Measurements from ENCODE around the gene GALNT12. TPM values are rescaled to one million over a fixed set of nuclear protein-coding genes. Genes with fewer than 3 reads are reported as not detected.

The GALNT12 gene
- total RNA-seq, 6 experiments from 2014 or later, result 0.07 to 0.32 (median 0.15) TPM; not detected in 2

GRCh38 chr9:98894171-98894570 lies 86.7 kb downstream of the GALNT12 start:
- H3K9me3 Mint-ChIP-seq, result peaks cover 14% of the 10 kb centered on the region
- H3K4me1 Mint-ChIP-seq (ENCODE audit: low read depth), result peaks cover 5% of the 10 kb centered on the region
- peaks cover 9% of the 10 kb centered on the region; the same call in 1 of the 2 replicates for H3K36me3 Mint-ChIP-seq (ENCODE audit: low read depth)
- H3K4me3 Mint-ChIP-seq, result no peak overlapping the region
- DNase-seq, result no peak
- TF ChIP-seq, protein P1, sequence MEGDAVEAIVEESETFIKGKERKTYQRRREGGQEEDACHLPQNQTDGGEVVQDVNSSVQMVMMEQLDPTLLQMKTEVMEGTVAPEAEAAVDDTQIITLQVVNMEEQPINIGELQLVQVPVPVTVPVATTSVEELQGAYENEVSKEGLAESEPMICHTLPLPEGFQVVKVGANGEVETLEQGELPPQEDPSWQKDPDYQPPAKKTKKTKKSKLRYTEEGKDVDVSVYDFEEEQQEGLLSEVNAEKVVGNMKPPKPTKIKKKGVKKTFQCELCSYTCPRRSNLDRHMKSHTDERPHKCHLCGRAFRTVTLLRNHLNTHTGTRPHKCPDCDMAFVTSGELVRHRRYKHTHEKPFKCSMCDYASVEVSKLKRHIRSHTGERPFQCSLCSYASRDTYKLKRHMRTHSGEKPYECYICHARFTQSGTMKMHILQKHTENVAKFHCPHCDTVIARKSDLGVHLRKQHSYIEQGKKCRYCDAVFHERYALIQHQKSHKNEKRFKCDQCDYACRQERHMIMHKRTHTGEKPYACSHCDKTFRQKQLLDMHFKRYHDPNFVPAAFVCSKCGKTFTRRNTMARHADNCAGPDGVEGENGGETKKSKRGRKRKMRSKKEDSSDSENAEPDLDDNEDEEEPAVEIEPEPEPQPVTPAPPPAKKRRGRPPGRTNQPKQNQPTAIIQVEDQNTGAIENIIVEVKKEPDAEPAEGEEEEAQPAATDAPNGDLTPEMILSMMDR (IDR thresholded peaks at IDR 0.05), result no peak
- H3K27me3 Mint-ChIP-seq (ENCODE audit: insufficient read depth), result peaks cover 8% of the 10 kb centered on the region
- no peak overlapping the region for H3K27ac Mint-ChIP-seq

- H3K36me3 Mint-ChIP-seq (ENCODE audit: low read depth), result peaks cover 9% of the 10 kb centered on the region; the same call in 1 of the 2 replicates
- peaks cover 8% of the 10 kb centered on the region for H3K27me3 Mint-ChIP-seq (ENCODE audit: insufficient read depth)
- no peak overlapping the region for H3K4me3 Mint-ChIP-seq
- no peak overlapping the region for H3K27ac Mint-ChIP-seq
- no peak for DNase-seq
- peaks cover 9% of the 10 kb centered on the region for H3K4me1 Mint-ChIP-seq (ENCODE audit: low read depth)
- TF ChIP-seq, protein P1 (IDR thresholded peaks at IDR 0.05), result no peak
- H3K9me3 Mint-ChIP-seq, result peaks cover 14% of the 10 kb centered on the region
Measured at GRCh38 chr9:98894761-98895160, 87.3 kb downstream of the GALNT12 start.

DNA sequence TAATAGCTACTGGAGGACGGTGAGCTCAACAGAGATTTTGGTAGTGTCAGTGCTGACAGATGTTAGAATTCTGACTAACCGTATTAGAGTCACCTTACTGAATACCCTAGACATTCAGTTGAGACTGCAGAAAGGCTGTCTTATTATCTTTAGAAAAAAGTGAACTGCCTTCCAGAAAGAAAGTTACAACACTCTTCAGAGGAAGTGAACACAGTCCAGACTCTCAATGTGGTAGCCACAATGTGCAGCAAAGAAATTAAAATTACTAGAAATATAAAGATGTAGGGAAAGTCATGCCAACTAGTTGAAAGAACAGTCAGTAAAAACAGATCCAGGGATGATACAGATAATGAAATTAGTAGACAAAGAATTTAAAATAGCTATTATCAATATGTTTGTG lies 89.2 kb downstream of the GALNT12 start:
- DNase-seq, result no peak
- no peak overlapping the region for H3K27ac Mint-ChIP-seq
- peaks cover 16% of the 10 kb centered on the region for H3K4me1 Mint-ChIP-seq (ENCODE audit: low read depth)
- TF ChIP-seq, protein P1 (IDR thresholded peaks at IDR 0.05), result no peak
- peaks cover 9% of the 10 kb centered on the region; the same call in 1 of the 2 replicates for H3K36me3 Mint-ChIP-seq (ENCODE audit: low read depth)
- H3K9me3 Mint-ChIP-seq, result peaks cover 14% of the 10 kb centered on the region
- peaks cover 8% of the 10 kb centered on the region for H3K27me3 Mint-ChIP-seq (ENCODE audit: insufficient read depth)
- H3K4me3 Mint-ChIP-seq, result no peak overlapping the region

DNA sequence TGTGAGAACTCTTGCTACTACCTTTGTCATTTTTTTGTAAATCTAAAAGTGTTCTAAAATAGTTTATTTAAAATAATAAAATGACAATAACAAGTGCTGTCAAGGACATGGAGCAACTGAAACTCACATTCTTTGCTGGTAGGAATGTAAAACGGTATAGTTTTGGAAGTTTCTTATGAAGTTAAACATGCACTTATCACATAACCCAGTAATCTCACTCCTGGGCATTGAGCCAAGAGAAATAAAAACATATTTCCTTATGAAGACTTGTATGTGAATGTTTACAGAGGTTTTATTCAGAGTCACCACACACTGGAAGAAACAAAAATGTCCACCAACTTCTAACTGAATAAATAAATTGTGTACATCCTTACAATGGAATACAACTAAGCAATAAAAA lies 90.3 kb downstream of the GALNT12 start:
- no peak for DNase-seq
- TF ChIP-seq, protein P1 (IDR thresholded peaks at IDR 0.05), result no peak
- Mint-ChIP-seq H3K27ac (no peak overlapping the region), H3K9me3 (peaks cover 14% of the 10 kb centered on the region), H3K4me1 (ENCODE audit: low read depth) (peaks cover 16% of the 10 kb centered on the region), H3K27me3 (ENCODE audit: insufficient read depth) (peaks cover 10% of the 10 kb centered on the region), H3K4me3 (no peak overlapping the region), H3K36me3 (ENCODE audit: low read depth) (peaks cover 9% of the 10 kb centered on the region; the same call in 1 of the 2 replicates)

DNA sequence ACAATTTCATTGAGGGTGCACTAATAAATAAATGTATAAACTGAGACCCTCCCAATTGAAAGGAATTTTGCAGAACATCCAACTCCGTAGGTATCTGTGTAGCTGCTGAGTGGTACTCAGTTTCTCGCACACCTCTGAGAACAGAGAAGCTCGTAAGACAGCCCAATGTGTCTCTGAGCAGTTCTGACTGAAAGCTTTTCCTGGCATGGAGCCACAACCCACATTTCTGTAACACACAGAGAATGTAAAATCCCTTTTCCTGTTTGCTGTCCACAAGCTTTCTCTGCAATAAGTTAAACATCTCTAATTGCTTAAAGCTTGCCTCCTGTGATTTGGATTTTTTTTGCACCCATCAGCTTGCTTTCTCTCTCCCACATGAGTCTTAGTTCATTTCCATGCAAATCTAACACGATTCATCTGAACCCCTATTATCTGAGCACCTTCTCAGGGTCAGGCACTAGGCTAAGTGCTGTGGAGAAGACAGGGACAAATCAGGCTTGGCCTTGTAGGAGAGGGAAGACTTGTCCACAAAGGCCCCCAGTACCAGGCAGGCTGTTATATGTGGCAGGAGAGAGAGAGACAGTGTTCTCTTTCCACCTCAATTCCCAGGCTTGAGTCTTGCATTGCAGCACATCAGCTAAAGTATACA lies 92.1 kb downstream of the GALNT12 start:
- TF ChIP-seq, protein P1 (IDR thresholded peaks at IDR 0.05), result no peak
- Mint-ChIP-seq H3K9me3 (peaks cover 14% of the 10 kb centered on the region), H3K27me3 (ENCODE audit: insufficient read depth) (peaks cover 18% of the 10 kb centered on the region), H3K36me3 (ENCODE audit: low read depth) (peaks cover 9% of the 10 kb centered on the region; the same call in 1 of the 2 replicates), H3K27ac (no peak overlapping the region; the same call in 1 of the 2 replicates), H3K4me1 (ENCODE audit: low read depth) (peaks cover 16% of the 10 kb centered on the region), H3K4me3 (no peak overlapping the region)
- DNase-seq, result peak; percentile 68

Other genes starting within 250 kb of the GALNT12 start
- 1 to 10 TPM; 3.1 to 9.3 (median 7.6) TPM for gene GABBR2, start 98.7 kb upstream of the GALNT12 start, total RNA-seq (2021; fragmentation: NEBNext Ultra II Directional; extraction: Animal tissue kit (Norgen Biotek cat#: 25700))
- gene ANKS6, start 11.1 kb upstream of the GALNT12 start, total RNA-seq (2021; fragmentation: NEBNext Ultra II Directional; extraction: Animal tissue kit (Norgen Biotek cat#: 25700)), result 10 to 100 TPM; 12.7 to 16.6 (median 14.8) TPM
- under 1 TPM; 0.20 to 0.50 (median 0.32) TPM for gene COL15A1, start 136.2 kb downstream of the GALNT12 start, total RNA-seq (2021; fragmentation: NEBNext Ultra II Directional; extraction: Animal tissue kit (Norgen Biotek cat#: 25700))